H4 (cell line): ENCODE measurements around the gene ADCY5. TPM values are rescaled to one million over a fixed set of nuclear protein-coding genes. Genes with fewer than 3 reads are reported as not detected.

ENCODE experiments used
- DNase-seq: peaks from one replicate; pipeline ENCODE4 v3.0.0-alpha.2; 2015; ENCODE audit warnings: low spot score
- total RNA-seq: library from RNA; depleted of rRNA; stranded (reverse); fragments of >200 nt; shearing (Covaris generic); gene quantifications from 2 replicates; pipeline ENCODE4 v1.2.3, GENCODE V29; 2014

Gene ADCY5
- total RNA-seq, 1 experiment from 2014 or later = 0.85 TPM

DNA sequence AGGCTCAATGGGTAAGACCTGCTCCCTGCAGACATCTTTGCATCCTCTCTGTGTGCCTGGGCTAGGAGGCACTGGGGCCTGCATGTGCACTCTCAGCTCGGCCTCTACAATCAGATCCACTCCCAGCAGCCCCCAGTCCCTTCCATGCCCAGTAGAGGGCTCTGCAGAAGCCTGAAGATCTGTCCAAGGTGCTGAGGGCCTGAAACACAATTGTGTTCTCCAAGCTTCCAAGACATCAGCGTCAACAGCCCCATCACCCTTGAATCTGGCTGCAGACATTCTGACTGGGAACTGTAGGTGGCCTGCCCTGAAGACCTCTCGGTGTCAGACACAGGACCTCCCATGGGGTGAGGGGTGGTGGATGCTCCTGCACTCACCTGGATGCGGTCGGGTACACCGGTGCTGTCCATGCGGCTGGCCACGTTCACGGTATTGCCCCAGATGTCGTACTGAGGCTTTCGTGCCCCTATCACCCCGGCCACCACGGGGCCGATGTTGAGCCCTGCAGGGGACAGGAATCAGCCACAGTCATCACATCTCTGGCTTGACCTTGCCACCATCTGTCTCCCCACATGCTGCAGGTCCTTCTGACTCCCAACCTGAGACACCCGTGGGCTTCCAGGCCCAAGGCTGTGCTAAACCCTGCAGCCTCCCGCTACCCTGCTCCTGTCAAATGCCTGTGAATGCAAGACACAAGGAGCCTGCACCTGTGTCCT is 162.4 kb downstream of the ADCY5 start:
- peak; percentile 64 for DNase-seq

DNA sequence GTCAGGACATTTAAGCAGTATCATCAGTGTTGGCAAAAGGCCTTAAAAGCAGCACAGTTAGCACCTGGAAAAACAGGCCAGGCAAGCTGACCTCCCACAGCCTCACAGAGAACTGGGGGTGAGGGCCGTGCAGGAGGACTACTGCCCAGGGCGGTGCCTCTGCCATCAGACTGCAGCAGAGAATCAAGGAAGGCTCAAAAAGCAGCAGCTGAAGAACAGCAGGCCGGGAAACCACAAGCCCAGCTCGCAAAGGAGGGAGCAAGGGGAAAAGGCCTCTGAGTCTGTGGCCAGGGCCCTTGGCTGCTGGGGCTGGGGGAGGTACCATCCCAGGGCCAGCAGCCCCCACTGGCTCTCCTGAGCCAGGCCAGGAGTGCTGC is 163.0 kb downstream of the ADCY5 start:
- no peak for DNase-seq

DNA sequence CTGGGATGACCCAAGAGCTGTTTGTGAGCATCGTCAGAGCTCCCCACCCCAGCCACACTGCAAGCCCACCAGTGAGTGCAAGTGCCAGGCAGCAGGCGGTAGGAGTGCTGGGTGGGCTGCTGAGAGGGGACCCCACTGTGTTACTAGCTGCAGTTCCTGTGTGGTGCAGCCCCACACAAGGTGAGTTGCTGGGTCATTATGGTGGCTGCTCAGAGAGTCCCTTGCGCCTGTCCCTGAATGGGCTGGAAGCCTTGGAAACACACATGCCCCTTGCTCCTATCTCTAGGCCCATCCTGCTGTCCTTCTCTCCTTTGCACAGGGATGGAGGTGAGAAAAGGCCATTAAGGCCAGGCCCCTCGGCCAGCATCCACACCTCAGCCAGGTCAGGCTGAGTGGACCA is 163.4 kb downstream of the ADCY5 start:
- no peak for DNase-seq

- peak; percentile 6 for DNase-seq
Measured at GRCh38 chr3:123285066-123285465, 163.8 kb downstream of the ADCY5 start.

- peak; percentile 4 for DNase-seq
Measured at GRCh38 chr3:123284399-123285010, 164.4 kb downstream of the ADCY5 start.

GRCh38 chr3:123283657-123284398 is 165.1 kb downstream of the ADCY5 start:
- no peak for DNase-seq

- DNase-seq = no peak
Measured at GRCh38 chr3:123283074-123283473, 165.8 kb downstream of the ADCY5 start.

- no peak for DNase-seq
Measured at GRCh38 chr3:123282461-123282860, 166.4 kb downstream of the ADCY5 start.

- no peak for DNase-seq
Measured at GRCh38 chr3:123281929-123282328, 167.0 kb downstream of the ADCY5 start.

GRCh38 chr3:123281406-123281805 is 167.5 kb downstream of the ADCY5 start:
- no peak for DNase-seq

GRCh38 chr3:123279121-123279520 is 169.8 kb downstream of the ADCY5 start:
- no peak for DNase-seq

DNA sequence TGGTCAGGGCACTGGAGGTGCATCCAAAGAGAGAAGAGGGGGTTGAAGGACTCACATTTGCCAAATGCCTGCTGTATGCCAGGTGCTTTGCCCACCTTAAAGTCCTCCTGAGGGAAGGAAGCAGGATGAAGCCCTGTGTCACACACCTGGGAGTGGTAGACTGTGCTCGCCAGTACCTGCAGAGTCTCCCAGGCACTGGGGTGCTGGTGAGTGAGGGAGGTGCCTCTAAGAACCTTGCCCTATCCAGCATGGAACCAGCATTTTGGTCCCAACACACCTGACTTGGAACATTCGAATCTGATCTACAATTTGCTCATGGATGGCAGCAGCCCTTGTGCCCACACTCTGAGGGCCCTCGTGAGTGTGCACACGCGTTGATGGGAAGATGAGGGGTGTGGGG is 170.4 kb downstream of the ADCY5 start:
- no peak for DNase-seq

GRCh38 chr3:123277106-123277505 is 171.8 kb downstream of the ADCY5 start:
- DNase-seq = no peak

GRCh38 chr3:123276346-123277006 is 172.4 kb downstream of the ADCY5 start:
- no peak for DNase-seq

GRCh38 chr3:123275691-123276090 is 173.2 kb downstream of the ADCY5 start:
- DNase-seq = no peak

GRCh38 chr3:123272547-123272946 is 176.3 kb downstream of the ADCY5 start:
- DNase-seq = no peak

- DNase-seq = no peak
Measured at GRCh38 chr3:123271466-123272159, 177.3 kb downstream of the ADCY5 start.

DNA sequence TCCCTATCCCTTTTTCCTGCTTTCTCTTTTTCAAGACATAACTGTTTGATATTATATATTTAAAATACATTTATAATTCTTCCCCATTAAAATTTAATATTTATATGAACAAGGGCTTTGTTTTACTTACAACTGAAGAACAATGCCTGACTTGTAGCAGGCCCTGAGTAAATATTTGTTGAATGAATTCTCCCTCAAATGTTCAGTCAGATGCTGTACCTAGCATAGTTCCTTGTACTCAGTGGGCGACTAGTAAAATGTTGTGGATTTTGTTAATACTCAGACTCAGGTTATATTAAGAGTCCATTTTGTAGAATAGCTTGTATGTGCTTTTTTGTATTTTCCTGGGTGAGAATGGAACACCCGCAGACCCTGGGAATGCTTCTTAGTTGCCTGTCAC is 178.1 kb downstream of the ADCY5 start:
- DNase-seq = no peak

DNA sequence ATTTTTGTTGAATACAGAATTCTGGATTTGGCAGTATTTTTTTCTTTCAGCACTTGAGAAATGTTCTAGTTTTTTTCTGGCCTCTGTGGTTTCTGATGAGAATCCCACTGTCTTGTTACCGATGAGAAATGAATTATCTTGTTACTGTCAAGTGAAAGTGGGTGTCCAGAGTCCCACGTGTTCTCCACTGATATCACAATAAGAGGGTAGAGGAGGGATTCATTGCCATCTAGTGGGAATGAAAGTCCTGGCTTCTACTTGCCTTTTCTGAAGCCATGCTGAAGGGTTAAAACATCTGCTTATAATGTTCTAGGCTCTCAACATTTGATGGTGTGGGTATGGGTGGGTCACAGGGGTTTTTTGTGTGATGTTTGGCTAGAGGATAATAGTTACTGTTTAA is 181.1 kb downstream of the ADCY5 start:
- no peak for DNase-seq

DNA sequence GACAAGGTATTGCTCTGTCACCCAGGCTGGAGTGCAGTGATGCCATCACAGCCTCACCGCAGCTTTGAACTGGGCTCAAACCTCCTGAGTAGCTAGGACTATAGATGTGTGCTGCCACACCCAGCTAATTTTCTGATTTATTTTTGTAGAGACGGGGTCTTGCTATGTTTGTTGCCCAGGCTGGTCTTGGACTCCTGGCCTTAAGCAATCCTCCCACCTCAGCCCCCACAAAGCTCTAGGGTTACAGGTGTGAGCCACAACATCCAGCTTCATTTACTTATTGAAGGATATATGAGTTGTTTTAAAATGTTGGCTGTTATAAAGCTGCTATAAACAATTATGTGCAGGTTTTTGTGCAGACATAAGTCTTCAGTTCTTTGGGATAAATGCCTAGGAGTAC is 184.9 kb downstream of the ADCY5 start:
- DNase-seq = no peak

GRCh38 chr3:123262868-123263267 is 186.0 kb downstream of the ADCY5 start:
- no peak for DNase-seq

DNA sequence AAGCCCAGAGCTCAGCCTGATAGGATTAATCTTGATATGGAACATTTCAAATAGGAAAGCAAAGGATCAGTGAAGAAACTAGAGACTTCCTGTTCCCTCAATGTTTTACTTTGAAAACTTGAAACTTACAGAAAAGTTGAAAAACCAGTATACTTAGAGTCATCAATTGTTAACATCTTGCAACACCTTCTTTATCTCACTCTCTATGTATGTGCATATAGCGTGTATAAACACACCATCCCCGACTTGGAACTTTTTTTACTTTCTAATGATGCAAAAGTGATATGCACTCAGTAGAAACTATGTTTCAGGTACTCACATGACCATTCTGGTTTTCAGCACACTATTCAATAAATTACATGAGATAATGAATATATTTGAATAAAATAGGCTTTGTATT is 186.7 kb downstream of the ADCY5 start:
- DNase-seq = no peak
